Endothelial cell of umbilical vein (primary cell): Measurements from ENCODE around the gene ZNF689.

Source experiments
- EZH2 ChIP-seq: IDR thresholded peaks from 2 replicates; pipeline ENCODE4 v1.6.1; 2012; ENCODE audit warnings: borderline replicate concordance, low read depth, mild to moderate bottlenecking, moderate library complexity, low read length, inconsistent platforms; ENCODE audit not compliant: severe bottlenecking
- JUN ChIP-seq: IDR thresholded peaks from 2 replicates; pipeline ENCODE4 v1.6.1; 2011; ENCODE audit warnings: borderline replicate concordance, low read depth; ENCODE audit not compliant: insufficient read length, insufficient read depth
- POLR2A ChIP-seq: IDR thresholded peaks from 2 replicates; pipeline ENCODE4 v1.6.1; 2012; ENCODE audit warnings: low read depth, mild to moderate bottlenecking, control low read depth, low read length
- POLR2AphosphoS5 ChIP-seq: IDR thresholded peaks from 2 replicates; pipeline ENCODE4 v1.6.1; 2012; ENCODE audit warnings: low read depth, mild to moderate bottlenecking, control low read depth, low read length, moderate library complexity; ENCODE audit not compliant: insufficient read depth
- TF ChIP-seq, protein P1 (sequence below), 2 donors: IDR thresholded peaks; 1 replicate in 1 of 2; 2 replicates in 1 of 2; pipeline ENCODE4 v1.5.1; 2011; ENCODE audit warnings: low read length in 2 of 2, mild to moderate bottlenecking in 2 of 2, moderate library complexity in 2 of 2, control low read depth in 1 of 2, inconsistent platforms in 1 of 2, low read depth in 1 of 2; ENCODE audit not compliant: insufficient read depth in 1 of 2; ENCODE audit errors: extremely low read depth in 1 of 2
- TF ChIP-seq, protein P2 (sequence below): IDR thresholded peaks from 2 replicates; pipeline ENCODE4 v1.6.1; 2011; ENCODE audit not compliant: insufficient read depth, insufficient read length

DNA sequence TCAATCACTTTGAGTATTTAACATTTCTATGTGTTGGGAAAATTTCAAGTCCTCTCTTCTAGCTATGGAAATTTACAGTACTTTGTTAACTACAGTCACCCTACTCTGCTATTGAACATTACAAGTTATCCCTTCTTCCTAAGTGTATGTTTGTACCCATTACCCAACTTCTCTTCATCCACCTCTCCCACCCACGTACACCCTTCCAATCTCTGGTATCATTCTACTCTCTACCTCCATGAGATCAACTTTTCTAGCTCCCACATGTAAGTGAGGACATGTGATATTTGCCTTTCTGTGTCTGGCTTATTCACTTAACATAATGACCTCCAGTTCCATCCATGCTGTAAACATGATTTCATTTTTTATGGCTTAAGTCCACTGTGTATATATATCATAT is 35.5 kb downstream of the ZNF689 start:
- TF ChIP-seq POLR2AphosphoS5 (no peak), POLR2A (no peak), EZH2 (no peak), JUN (no peak)
- TF ChIP-seq, protein P1, sequence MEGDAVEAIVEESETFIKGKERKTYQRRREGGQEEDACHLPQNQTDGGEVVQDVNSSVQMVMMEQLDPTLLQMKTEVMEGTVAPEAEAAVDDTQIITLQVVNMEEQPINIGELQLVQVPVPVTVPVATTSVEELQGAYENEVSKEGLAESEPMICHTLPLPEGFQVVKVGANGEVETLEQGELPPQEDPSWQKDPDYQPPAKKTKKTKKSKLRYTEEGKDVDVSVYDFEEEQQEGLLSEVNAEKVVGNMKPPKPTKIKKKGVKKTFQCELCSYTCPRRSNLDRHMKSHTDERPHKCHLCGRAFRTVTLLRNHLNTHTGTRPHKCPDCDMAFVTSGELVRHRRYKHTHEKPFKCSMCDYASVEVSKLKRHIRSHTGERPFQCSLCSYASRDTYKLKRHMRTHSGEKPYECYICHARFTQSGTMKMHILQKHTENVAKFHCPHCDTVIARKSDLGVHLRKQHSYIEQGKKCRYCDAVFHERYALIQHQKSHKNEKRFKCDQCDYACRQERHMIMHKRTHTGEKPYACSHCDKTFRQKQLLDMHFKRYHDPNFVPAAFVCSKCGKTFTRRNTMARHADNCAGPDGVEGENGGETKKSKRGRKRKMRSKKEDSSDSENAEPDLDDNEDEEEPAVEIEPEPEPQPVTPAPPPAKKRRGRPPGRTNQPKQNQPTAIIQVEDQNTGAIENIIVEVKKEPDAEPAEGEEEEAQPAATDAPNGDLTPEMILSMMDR (IDR thresholded peaks at IDR 0.05; ENCODE audit: extremely low read depth in 1 of 2, insufficient read depth in 1 of 2, low read depth in 1 of 2, low read length in 2 of 2): no peak
- TF ChIP-seq, protein P2, sequence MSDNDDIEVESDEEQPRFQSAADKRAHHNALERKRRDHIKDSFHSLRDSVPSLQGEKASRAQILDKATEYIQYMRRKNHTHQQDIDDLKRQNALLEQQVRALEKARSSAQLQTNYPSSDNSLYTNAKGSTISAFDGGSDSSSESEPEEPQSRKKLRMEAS: no peak
